Kidney (tissue), 14 donors: ENCODE measurements around the gene XRCC4. TPM values are rescaled to one million over a fixed set of nuclear protein-coding genes. Genes with fewer than 3 reads are reported as not detected.

Experiments
- DNase-seq, 5 donors: peaks; one replicate each; pipeline ENCODE4 v3.0.0-alpha.2; 2013 to 2020
- FAIRE-seq: peaks from 2 replicates; lab custom pipeline; 2012; peaks lifted over from hg19 to GRCh38; lab: Jason Lieb, UNC
- H3K27ac ChIP-seq, 2 donors: one replicate each; pipeline ENCODE4 v1.7.0; 2013; ENCODE audit warnings: low read depth in 2 of 2, low read length in 2 of 2, inconsistent platforms in 1 of 2
- H3K27me3 ChIP-seq: one replicate; pipeline ENCODE4 v1.7.1; 2013; ENCODE audit warnings: low read length, inconsistent platforms; ENCODE audit not compliant: control insufficient read depth, insufficient read depth
- H3K36me3 ChIP-seq, 3 donors: one replicate each; pipeline versions ENCODE4 v1.7.0 to v1.7.1; 2013; ENCODE audit warnings: low read length in 3 of 3, control low read depth in 1 of 3, inconsistent platforms in 1 of 3; ENCODE audit not compliant: insufficient read depth in 3 of 3, control insufficient read depth in 2 of 3
- H3K4me1 ChIP-seq, 3 donors: one replicate each; pipeline versions ENCODE4 v1.7.0 to v1.7.1; 2013; ENCODE audit warnings: low read length in 3 of 3, inconsistent platforms in 1 of 3, low read depth in 1 of 3; ENCODE audit not compliant: control insufficient read depth in 2 of 3, insufficient read depth in 2 of 3
- H3K4me3 ChIP-seq, 3 donors: one replicate each; pipeline versions ENCODE4 v1.7.0 to v1.8.1; 2013; ENCODE audit warnings: low read length in 3 of 3, control low read depth in 1 of 3, inconsistent platforms in 1 of 3
- H3K9ac ChIP-seq, 3 donors: one replicate each; pipeline versions ENCODE4 v1.7.0 to v1.7.1; 2013; ENCODE audit warnings: low read length in 3 of 3, control low read depth in 1 of 3, inconsistent platforms in 1 of 3
- H3K9me3 ChIP-seq, 3 donors: one replicate each; pipeline versions ENCODE4 v1.7.0 to v1.7.1; 2013; ENCODE audit warnings: low read length in 3 of 3, control low read depth in 1 of 3, inconsistent platforms in 1 of 3; ENCODE audit not compliant: control insufficient read depth in 2 of 3, insufficient read depth in 1 of 3
- intact Hi-C: fragments of 100-400 bp; cut with DNase I; formaldehyde crosslinking; loops from one replicate; pipeline ENCODE4 v1.11.1; 2022
- polyA plus RNA-seq: library from polyadenylated mRNA; stranded (reverse); fragments of 350-450 nt; fragmentation: Illumina TruSeq; extraction: RNeasy Lipid Tissue Mini Kit (QIAGEN cat#74804); gene quantifications from one replicate; pipeline ENCODE4 v1.2.3, GENCODE V29; 2014; ENCODE audit warnings: low read depth, low replicate concordance; ENCODE audit not compliant: insufficient read depth
- total RNA-seq: library from RNA; stranded (reverse); fragmentation: NEBNext Ultra II Directional; extraction: Animal tissue kit (Norgen Biotek cat#: 25700); gene quantifications from one replicate; pipeline ENCODE4 v1.2.1, GENCODE V29; 2021
- TF ChIP-seq, protein P1 (sequence below): IDR thresholded peaks from 3 replicates; pipeline ENCODE4 v1.5.1; 2012; ENCODE audit warnings: mild to moderate bottlenecking, moderate library complexity, borderline replicate concordance; ENCODE audit not compliant: insufficient read depth; ENCODE audit errors: extremely low read depth
- donor health status: control.
- donor health status: control.
- donor health status: control.
- donor health status: control.
- donor health status: control.
- donor health status: DM: yes; HTN: yes; CAD: no.
- donor health status: Normal renal cell carcinoma (clear cell type).

Gene XRCC4
- total and polyA plus RNA-seq, 2 donors from 2014 or later = 8.5 to 9.4 TPM

DNA sequence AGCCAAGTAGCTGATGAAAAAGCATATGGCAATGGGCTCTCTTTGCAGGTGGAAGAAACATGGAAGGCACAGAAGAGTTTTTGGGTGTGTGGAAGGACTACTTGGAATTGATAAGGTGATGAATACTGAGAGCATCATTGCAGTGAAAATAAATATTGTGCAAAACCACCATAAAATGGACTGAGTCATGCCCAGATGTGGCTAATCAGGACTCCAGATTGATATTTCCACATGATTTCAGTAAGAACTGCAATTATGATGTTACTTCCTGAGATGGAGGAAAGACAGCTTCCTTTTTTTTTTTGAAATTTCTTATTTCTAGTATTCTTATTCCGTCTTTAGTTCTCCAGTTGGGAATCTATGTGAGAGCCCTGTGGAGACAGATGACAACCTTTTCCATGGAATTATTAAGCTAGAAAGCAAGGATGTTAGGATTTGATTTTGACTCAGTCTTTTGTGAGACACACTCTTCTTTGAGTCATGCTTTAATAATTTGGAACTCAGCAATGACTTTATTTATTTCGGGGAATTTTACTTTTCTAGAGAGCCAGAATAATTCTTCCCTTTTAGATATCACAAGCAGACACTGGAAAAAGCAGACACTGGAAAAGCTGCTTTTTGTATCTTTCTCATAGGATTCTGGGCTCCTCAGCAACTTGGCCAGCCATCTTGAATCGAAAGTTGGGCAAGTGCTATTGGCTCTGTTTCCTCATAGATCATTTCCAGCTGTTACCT lies 300.0 kb downstream of the XRCC4 start:
- intact Hi-C loops = no loop called here
- Histone ChIP-seq H3K27ac (no peak overlapping the region), H3K9ac (no peak overlapping the region), H3K9me3 (no peaks in the 10 kb centered on the region), H3K27me3 (no peaks in the 10 kb centered on the region), H3K4me3 (no peak overlapping the region), H3K36me3 (no peaks in the 10 kb centered on the region), H3K4me1 (no peaks in the 10 kb centered on the region)
- TF ChIP-seq, protein P1, sequence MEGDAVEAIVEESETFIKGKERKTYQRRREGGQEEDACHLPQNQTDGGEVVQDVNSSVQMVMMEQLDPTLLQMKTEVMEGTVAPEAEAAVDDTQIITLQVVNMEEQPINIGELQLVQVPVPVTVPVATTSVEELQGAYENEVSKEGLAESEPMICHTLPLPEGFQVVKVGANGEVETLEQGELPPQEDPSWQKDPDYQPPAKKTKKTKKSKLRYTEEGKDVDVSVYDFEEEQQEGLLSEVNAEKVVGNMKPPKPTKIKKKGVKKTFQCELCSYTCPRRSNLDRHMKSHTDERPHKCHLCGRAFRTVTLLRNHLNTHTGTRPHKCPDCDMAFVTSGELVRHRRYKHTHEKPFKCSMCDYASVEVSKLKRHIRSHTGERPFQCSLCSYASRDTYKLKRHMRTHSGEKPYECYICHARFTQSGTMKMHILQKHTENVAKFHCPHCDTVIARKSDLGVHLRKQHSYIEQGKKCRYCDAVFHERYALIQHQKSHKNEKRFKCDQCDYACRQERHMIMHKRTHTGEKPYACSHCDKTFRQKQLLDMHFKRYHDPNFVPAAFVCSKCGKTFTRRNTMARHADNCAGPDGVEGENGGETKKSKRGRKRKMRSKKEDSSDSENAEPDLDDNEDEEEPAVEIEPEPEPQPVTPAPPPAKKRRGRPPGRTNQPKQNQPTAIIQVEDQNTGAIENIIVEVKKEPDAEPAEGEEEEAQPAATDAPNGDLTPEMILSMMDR = no peak
- FAIRE-seq (no peak), DNase-seq (no peak)

- Histone ChIP-seq H3K36me3 (no peaks in the 10 kb centered on the region), H3K9ac (no peak overlapping the region), H3K27me3 (no peaks in the 10 kb centered on the region), H3K4me1 (no peaks in the 10 kb centered on the region), H3K9me3 (no peaks in the 10 kb centered on the region), H3K4me3 (no peak overlapping the region), H3K27ac (no peak overlapping the region)
- DNase-seq = no peak
- TF ChIP-seq, protein P1 = no peak
- FAIRE-seq = no peak
- intact Hi-C loops = no loop called here
Observed at GRCh38 chr5:83378624-83379289, 301.4 kb downstream of the XRCC4 start.

DNA sequence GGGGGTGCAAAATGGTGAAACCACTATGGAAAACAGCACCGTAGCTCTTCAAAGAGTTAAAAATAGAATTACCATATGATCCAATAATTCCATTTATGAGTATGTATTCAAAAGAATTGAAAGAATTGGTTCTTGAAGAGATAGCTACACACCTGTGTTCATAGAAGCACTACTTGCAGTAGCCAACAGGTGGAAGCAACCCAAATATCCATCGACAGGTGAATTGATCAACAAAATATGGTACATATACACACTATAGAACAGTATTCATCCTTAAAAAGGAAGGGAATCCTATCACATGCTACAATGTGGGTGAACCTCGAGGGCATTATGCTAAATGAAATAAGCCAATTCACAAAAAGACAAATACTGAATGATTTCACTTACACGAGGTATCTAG lies 308.5 kb downstream of the XRCC4 start:
- Histone ChIP-seq H3K9me3 (no peaks in the 10 kb centered on the region), H3K4me1 (no peaks in the 10 kb centered on the region), H3K36me3 (no peaks in the 10 kb centered on the region), H3K4me3 (no peak overlapping the region), H3K27me3 (no peaks in the 10 kb centered on the region), H3K27ac (no peak overlapping the region), H3K9ac (no peak overlapping the region)
- TF ChIP-seq, protein P1 = no peak
- DNase-seq (no peak), FAIRE-seq (no peak)
- intact Hi-C loops = no loop called here
